DOHH2 (cell line): ENCODE results near the gene PCDH15.

ENCODE experiments used
- CTCF ChIP-seq: fragments of 200-600 bp; sonication (generic); IDR thresholded peaks from one replicate; pipeline ENCODE4 v1.5.1; 2014; ENCODE audit warnings: antibody characterized with exemption, mild to moderate bottlenecking, low read depth, low read length; ENCODE audit not compliant: poor library complexity, severe bottlenecking
- EZH2phosphoT487 ChIP-seq: fragments of 200-600 bp; sonication (generic); IDR thresholded peaks from 2 replicates; pipeline ENCODE4 v1.6.1; 2017; ENCODE audit warnings: borderline replicate concordance, mild to moderate bottlenecking, antibody characterized with exemption, low read length, moderate library complexity, mixed read lengths

DNA sequence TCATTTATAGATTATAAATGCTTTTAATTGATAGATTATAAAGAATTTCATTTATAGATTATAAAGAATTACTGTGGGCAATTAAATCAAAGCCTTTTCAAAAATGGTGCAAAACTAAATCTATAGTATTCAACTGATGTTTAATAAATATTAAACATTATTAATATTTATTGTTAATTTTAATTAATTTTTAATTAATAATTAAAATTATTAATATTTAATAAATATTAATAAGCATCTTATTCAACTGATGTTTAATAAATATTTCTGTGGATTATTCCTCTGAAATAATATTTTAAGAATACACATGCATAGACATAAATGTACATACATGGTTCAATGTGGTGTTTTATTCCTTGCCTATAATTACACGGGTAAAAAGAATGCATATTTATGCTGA, 346.8 kb downstream of the PCDH15 start:
- TF ChIP-seq CTCF (no peak), EZH2phosphoT487 (no peak)
